Measurements from ENCODE around the gene ADPRHL1.

GRCh38 chr13:113452466-113452865 lies 822 bp downstream of the ADPRHL1 start:
- TF ChIP-seq CTCF (conservative IDR thresholded peaks at IDR 0.05; ENCODE audit: low read length) (no peak), EZH2phosphoT487 (IDR thresholded peaks at IDR 0.05; ENCODE audit: borderline replicate concordance) (no peak)

Data from Loucy (cell line).